Mammary epithelial cell (primary cell): ENCODE measurements around the gene TUSC2.

Experiments used
- EZH2 ChIP-seq: IDR thresholded peaks from 2 replicates; pipeline ENCODE4 v1.6.1; 2012; ENCODE audit warnings: low read length, inconsistent platforms, borderline replicate concordance
- TF ChIP-seq, protein P1 (sequence below), 2 donors: IDR thresholded peaks in 1 of 2; conservative IDR thresholded peaks in 1 of 2; 2 replicates each; pipeline ENCODE4 v1.5.1; 2011 to 2012; ENCODE audit warnings: inconsistent platforms in 2 of 2, low read length in 2 of 2, mild to moderate bottlenecking in 2 of 2, control low read depth in 1 of 2, low read depth in 1 of 2; ENCODE audit not compliant: insufficient read depth in 1 of 2; ENCODE audit errors: extremely low read depth in 1 of 2

DNA sequence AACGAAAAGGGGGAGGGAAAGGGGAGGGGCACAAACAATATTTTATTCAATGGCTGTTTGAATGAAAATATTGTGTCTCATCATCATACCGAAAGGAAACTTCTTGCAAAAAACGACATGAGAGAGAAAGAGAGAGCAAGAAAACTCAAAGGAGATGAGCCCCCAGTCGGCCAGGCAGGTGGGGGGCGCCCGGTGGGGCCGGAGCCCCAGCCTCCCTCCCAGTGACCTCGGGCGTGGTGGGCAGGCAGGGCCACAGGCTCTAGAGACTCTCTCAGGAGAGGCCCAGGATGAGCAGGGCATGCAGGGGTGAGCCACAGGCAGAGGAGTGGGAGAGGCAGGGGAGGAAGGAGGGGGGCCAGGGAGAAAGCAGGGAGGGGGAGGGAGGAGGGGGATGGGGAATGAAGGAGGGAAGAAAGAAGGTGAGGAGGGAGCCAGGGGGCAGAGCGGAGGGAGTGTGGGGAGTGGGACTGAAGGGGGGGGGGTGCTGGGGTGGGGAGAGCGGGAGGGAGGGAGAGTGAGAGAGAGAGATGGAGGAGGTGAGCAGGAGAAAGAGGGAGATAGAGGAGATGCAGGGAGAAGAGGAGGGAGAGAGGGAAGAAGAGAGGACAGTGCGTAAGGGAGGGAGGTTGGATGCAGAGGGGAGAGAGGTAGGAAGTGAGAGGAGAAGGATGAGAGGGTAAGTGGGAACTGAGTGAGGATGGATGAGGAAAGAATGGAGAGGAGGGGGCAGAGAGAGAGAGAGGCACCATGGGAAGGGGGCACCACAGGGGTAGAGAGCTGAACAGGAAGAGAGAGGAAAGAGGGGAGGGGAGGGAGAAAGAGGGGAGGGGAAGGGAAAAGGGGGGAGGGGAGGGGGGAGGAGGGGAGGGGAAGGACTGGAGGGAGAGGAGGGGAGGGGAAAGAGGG lies 45.4 kb upstream of the TUSC2 start:
- TF ChIP-seq, protein P1, sequence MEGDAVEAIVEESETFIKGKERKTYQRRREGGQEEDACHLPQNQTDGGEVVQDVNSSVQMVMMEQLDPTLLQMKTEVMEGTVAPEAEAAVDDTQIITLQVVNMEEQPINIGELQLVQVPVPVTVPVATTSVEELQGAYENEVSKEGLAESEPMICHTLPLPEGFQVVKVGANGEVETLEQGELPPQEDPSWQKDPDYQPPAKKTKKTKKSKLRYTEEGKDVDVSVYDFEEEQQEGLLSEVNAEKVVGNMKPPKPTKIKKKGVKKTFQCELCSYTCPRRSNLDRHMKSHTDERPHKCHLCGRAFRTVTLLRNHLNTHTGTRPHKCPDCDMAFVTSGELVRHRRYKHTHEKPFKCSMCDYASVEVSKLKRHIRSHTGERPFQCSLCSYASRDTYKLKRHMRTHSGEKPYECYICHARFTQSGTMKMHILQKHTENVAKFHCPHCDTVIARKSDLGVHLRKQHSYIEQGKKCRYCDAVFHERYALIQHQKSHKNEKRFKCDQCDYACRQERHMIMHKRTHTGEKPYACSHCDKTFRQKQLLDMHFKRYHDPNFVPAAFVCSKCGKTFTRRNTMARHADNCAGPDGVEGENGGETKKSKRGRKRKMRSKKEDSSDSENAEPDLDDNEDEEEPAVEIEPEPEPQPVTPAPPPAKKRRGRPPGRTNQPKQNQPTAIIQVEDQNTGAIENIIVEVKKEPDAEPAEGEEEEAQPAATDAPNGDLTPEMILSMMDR (conservative IDR thresholded peaks at IDR 0.05 in 1 of 2, IDR thresholded peaks at IDR 0.05 in 1 of 2; ENCODE audit: extremely low read depth in 1 of 2, insufficient read depth in 1 of 2, low read depth in 1 of 2, low read length in 2 of 2) = no peak
- no peak for TF ChIP-seq EZH2
